HEK293 (cell line): Measurements from ENCODE around the gene LDLRAD4.

ENCODE experiments used
- CTCF ChIA-PET: fragments of 350-600 bp; formaldehyde crosslinking; extraction: SDS; loops from one replicate; lab custom pipeline; 2021; ENCODE audit warnings: antibody characterized with exemption; lab: Yijun Ruan, JAX
- POLR2A ChIA-PET: fragments of 300-600 bp; formaldehyde crosslinking; extraction: SDS; loops from one replicate; lab custom pipeline; 2020; ENCODE audit warnings: antibody characterized with exemption, inconsistent platforms; lab: Yijun Ruan, JAX
- H3K27ac ChIP-seq: fragments of 200-500 bp; sonication (Bioruptor generic); 2 replicates; pipeline ENCODE4 v1.5.1; 2014; ENCODE audit warnings: low read depth, low read length, control low read depth, inconsistent platforms; ENCODE audit errors: extremely low read depth
- H3K36me3 ChIP-seq, 2 experiments: fragments of 200-500 bp in 1 of 2; sonication (Bioruptor generic) in 1 of 2; 1 replicate in 1 of 2; 2 replicates in 1 of 2; pipeline ENCODE4 v1.5.1; 2014 to 2017; ENCODE audit warnings: inconsistent platforms in 2 of 2, low read length in 2 of 2; ENCODE audit not compliant: control insufficient read depth in 2 of 2, insufficient read depth in 1 of 2
- H3K4me1 ChIP-seq: fragments of 200-500 bp; sonication (Bioruptor generic); 2 replicates; pipeline ENCODE4 v1.5.1; 2014; ENCODE audit warnings: mild to moderate bottlenecking, low read length, inconsistent platforms; ENCODE audit not compliant: control insufficient read depth, insufficient read depth
- H3K4me3 ChIP-seq: 2 replicates; pipeline ENCODE4 v1.5.1; 2011; ENCODE audit warnings: low read depth, mild to moderate bottlenecking, control low read depth, low read length, moderate library complexity
- H3K9me3 ChIP-seq: fragments of 200-500 bp; sonication (Bioruptor generic); 2 replicates; pipeline ENCODE4 v1.5.1; 2014; ENCODE audit warnings: low read depth, low read length, inconsistent platforms; ENCODE audit not compliant: control insufficient read depth, insufficient read depth
- KLF7 ChIP-seq: fragments of 450-650 bp; formaldehyde crosslinking; IDR thresholded peaks from 2 replicates; pipeline ENCODE4 v1.5.1; 2016; ENCODE audit warnings: missing biosample characterization, missing genetic modification characterization, borderline replicate concordance
- SALL2 ChIP-seq: fragments of 450-650 bp; formaldehyde crosslinking; IDR thresholded peaks from 2 replicates; pipeline ENCODE4 v1.5.0; 2017; ENCODE audit warnings: missing biosample characterization, mild to moderate bottlenecking, missing genetic modification characterization, borderline replicate concordance
- ZNF140 ChIP-seq: fragments of 450-650 bp; formaldehyde crosslinking; IDR thresholded peaks from 2 replicates; pipeline ENCODE4 v1.5.1; 2016; ENCODE audit warnings: missing biosample characterization, missing genetic modification characterization
- ZNF169 ChIP-seq: fragments of 450-650 bp; formaldehyde crosslinking; IDR thresholded peaks from 2 replicates; pipeline ENCODE4 v1.5.1; 2016; ENCODE audit warnings: missing biosample characterization, missing genetic modification characterization
- ZNF174 ChIP-seq: fragments of 450-650 bp; formaldehyde crosslinking; IDR thresholded peaks from 2 replicates; pipeline ENCODE4 v1.5.0; 2017; ENCODE audit warnings: missing biosample characterization, mild to moderate bottlenecking, missing genetic modification characterization
- ZNF202 ChIP-seq: fragments of 450-650 bp; formaldehyde crosslinking; IDR thresholded peaks from 2 replicates; pipeline ENCODE4 v1.5.1; 2016; ENCODE audit warnings: missing biosample characterization, missing genetic modification characterization, borderline replicate concordance
- ZNF239 ChIP-seq: fragments of 450-650 bp; formaldehyde crosslinking; IDR thresholded peaks from 2 replicates; pipeline ENCODE4 v1.5.1; 2016; ENCODE audit warnings: missing biosample characterization, missing genetic modification characterization
- ZNF292 ChIP-seq: fragments of 450-650 bp; formaldehyde crosslinking; IDR thresholded peaks from 2 replicates; pipeline ENCODE4 v1.5.1; 2016; ENCODE audit warnings: low read depth, missing biosample characterization, missing genetic modification characterization, borderline replicate concordance
- ZNF529 ChIP-seq: fragments of 450-650 bp; formaldehyde crosslinking; IDR thresholded peaks from 2 replicates; pipeline ENCODE4 v1.5.1; 2017; ENCODE audit warnings: missing genetic modification characterization, missing biosample characterization; ENCODE audit not compliant: insufficient replicate concordance
- ZNF571 ChIP-seq: fragments of 450-650 bp; formaldehyde crosslinking; IDR thresholded peaks from 2 replicates; pipeline ENCODE4 v1.5.0; 2017; ENCODE audit warnings: missing biosample characterization, missing genetic modification characterization
- ZNF629 ChIP-seq: fragments of 450-650 bp; formaldehyde crosslinking; IDR thresholded peaks from 2 replicates; pipeline ENCODE4 v1.5.1; 2017; ENCODE audit warnings: missing biosample characterization, missing genetic modification characterization
- ZNF776 ChIP-seq: fragments of 450-650 bp; formaldehyde crosslinking; IDR thresholded peaks from 2 replicates; pipeline ENCODE4 v1.5.0; 2017; ENCODE audit warnings: missing biosample characterization, missing genetic modification characterization, borderline replicate concordance
- ZNF777 ChIP-seq: fragments of 450-650 bp; formaldehyde crosslinking; IDR thresholded peaks from 2 replicates; pipeline ENCODE4 v1.5.1; 2017; ENCODE audit warnings: missing biosample characterization, missing genetic modification characterization, borderline replicate concordance
- ZSCAN23 ChIP-seq: fragments of 450-650 bp; formaldehyde crosslinking; IDR thresholded peaks from 2 replicates; pipeline ENCODE4 v1.5.1; 2016; ENCODE audit warnings: missing biosample characterization, missing genetic modification characterization
- TF ChIP-seq, protein P1 (sequence below): fragments of 450-650 bp; formaldehyde crosslinking; IDR thresholded peaks from 2 replicates; pipeline ENCODE4 v1.5.1; 2016; ENCODE audit warnings: missing biosample characterization, missing genetic modification characterization
- TF ChIP-seq, protein P2 (sequence below): fragments of 450-650 bp; formaldehyde crosslinking; IDR thresholded peaks from 2 replicates; pipeline ENCODE4 v1.5.1; 2016; ENCODE audit warnings: missing biosample characterization, missing genetic modification characterization
- TF ChIP-seq, protein P3 (sequence below): fragments of 450-650 bp; formaldehyde crosslinking; IDR thresholded peaks from 2 replicates; pipeline ENCODE4 v1.5.1; 2017; ENCODE audit warnings: missing biosample characterization, missing genetic modification characterization
- TF ChIP-seq, protein P4 (sequence below): fragments of 450-650 bp; formaldehyde crosslinking; IDR thresholded peaks from 2 replicates; pipeline ENCODE4 v1.5.1; 2016; ENCODE audit warnings: missing biosample characterization, missing genetic modification characterization, borderline replicate concordance

The LDLRAD4 gene

DNA sequence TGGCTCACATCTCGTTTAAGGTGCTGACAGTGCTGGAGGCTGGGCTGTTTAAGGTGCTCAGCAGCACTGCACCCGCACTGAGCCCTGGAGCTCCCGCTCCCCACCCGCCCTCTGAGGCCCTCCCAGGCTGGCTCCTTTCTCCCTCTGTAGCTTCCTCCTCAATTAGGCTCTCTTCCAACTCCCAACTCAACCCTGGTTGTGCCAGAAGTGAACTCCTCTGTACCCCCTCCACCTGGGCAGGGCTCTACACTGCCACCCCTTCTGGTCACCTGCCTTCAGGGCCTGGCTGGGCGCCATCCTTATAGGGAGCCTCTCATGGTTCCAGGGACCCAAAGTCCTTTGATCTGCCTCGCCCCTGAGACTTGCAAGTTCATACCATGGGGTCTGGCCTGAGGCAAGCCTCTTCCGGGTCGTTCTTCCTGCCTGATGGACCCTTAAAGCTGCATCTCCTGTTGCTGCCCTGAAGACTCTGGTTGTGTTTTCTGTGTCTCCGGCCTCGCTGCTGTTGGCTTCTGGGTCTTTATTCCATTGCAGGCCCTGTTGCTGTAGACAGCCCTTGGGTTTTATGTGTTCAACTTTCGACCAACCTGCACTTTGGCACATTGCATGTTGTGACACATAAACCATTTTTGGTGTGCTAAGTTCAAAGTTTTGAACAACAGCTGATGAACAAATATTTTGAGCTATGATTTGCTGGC, 199.6 kb downstream of the LDLRAD4 start:
- Histone ChIP-seq H3K27ac (no peak overlapping the region), H3K4me3 (no peak overlapping the region), H3K9me3 (no peaks in the 10 kb centered on the region), H3K36me3 (no peaks in the 10 kb centered on the region), H3K4me1 (no peaks in the 10 kb centered on the region; the same call in 1 of the 2 replicates)
- CTCF ChIA-PET, result interaction anchor here (0.6 kb wide), 1 partner anchor 41 kb away, joined by 3 read pairs; no protein-coding TSS in a partner anchor
- POLR2A ChIA-PET, result interaction anchor here (0.6 kb wide), 1 partner anchor 34 kb away, joined by 4 read pairs; no protein-coding TSS in a partner anchor
- TF ChIP-seq ZNF571 (tag by site-specific recombination) (no peak), KLF7 (tag by site-specific recombination) (no peak), ZNF169 (tag by site-specific recombination) (no peak), SALL2 (tag by site-specific recombination) (no peak), ZNF529 (tag by site-specific recombination) (no peak), ZNF202 (tag by site-specific recombination) (no peak), ZNF629 (tag by site-specific recombination) (no peak), ZNF239 (tag by site-specific recombination) (no peak), ZNF140 (tag by site-specific recombination) (no peak), ZNF292 (tag by site-specific recombination) (no peak), ZSCAN23 (tag by site-specific recombination) (no peak), ZNF776 (tag by site-specific recombination) (no peak), ZNF174 (no peak), ZNF777 (tag by site-specific recombination) (no peak)
- TF ChIP-seq, protein P1, sequence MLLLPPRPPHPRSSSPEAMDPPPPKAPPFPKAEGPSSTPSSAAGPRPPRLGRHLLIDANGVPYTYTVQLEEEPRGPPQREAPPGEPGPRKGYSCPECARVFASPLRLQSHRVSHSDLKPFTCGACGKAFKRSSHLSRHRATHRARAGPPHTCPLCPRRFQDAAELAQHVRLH (tag by site-specific recombination), result no peak
- TF ChIP-seq, protein P2, sequence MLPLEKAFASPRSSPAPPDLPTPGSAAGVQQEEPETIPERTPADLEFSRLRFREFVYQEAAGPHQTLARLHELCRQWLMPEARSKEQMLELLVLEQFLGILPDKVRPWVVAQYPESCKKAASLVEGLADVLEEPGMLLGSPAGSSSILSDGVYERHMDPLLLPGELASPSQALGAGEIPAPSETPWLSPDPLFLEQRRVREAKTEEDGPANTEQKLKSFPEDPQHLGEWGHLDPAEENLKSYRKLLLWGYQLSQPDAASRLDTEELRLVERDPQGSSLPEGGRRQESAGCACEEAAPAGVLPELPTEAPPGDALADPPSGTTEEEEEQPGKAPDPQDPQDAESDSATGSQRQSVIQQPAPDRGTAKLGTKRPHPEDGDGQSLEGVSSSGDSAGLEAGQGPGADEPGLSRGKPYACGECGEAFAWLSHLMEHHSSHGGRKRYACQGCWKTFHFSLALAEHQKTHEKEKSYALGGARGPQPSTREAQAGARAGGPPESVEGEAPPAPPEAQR (tag by site-specific recombination), result no peak
- TF ChIP-seq, protein P3, sequence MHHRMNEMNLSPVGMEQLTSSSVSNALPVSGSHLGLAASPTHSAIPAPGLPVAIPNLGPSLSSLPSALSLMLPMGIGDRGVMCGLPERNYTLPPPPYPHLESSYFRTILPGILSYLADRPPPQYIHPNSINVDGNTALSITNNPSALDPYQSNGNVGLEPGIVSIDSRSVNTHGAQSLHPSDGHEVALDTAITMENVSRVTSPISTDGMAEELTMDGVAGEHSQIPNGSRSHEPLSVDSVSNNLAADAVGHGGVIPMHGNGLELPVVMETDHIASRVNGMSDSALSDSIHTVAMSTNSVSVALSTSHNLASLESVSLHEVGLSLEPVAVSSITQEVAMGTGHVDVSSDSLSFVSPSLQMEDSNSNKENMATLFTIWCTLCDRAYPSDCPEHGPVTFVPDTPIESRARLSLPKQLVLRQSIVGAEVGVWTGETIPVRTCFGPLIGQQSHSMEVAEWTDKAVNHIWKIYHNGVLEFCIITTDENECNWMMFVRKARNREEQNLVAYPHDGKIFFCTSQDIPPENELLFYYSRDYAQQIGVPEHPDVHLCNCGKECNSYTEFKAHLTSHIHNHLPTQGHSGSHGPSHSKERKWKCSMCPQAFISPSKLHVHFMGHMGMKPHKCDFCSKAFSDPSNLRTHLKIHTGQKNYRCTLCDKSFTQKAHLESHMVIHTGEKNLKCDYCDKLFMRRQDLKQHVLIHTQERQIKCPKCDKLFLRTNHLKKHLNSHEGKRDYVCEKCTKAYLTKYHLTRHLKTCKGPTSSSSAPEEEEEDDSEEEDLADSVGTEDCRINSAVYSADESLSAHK (tag by site-specific recombination), result no peak
- TF ChIP-seq, protein P4, sequence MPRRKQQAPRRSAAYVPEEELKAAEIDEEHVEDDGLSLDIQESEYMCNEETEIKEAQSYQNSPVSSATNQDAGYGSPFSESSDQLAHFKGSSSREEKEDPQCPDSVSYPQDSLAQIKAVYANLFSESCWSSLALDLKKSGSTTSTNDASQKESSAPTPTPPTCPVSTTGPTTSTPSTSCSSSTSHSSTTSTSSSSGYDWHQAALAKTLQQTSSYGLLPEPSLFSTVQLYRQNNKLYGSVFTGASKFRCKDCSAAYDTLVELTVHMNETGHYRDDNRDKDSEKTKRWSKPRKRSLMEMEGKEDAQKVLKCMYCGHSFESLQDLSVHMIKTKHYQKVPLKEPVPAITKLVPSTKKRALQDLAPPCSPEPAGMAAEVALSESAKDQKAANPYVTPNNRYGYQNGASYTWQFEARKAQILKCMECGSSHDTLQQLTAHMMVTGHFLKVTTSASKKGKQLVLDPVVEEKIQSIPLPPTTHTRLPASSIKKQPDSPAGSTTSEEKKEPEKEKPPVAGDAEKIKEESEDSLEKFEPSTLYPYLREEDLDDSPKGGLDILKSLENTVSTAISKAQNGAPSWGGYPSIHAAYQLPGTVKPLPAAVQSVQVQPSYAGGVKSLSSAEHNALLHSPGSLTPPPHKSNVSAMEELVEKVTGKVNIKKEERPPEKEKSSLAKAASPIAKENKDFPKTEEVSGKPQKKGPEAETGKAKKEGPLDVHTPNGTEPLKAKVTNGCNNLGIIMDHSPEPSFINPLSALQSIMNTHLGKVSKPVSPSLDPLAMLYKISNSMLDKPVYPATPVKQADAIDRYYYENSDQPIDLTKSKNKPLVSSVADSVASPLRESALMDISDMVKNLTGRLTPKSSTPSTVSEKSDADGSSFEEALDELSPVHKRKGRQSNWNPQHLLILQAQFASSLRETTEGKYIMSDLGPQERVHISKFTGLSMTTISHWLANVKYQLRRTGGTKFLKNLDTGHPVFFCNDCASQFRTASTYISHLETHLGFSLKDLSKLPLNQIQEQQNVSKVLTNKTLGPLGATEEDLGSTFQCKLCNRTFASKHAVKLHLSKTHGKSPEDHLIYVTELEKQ (tag by site-specific recombination), result no peak
